AG04449 (cell line): ENCODE results near the gene MTX2.

Source experiments
- CTCF ChIA-PET: fragments of 350-600 bp; formaldehyde crosslinking; extraction: SDS; loops from one replicate; lab custom pipeline; 2021; ENCODE audit warnings: antibody characterized with exemption; lab: Yijun Ruan, JAX
- POLR2A ChIA-PET: fragments of 400-600, 350-600 bp; formaldehyde crosslinking; extraction: SDS; loops from one replicate; lab custom pipeline; 2020; ENCODE audit warnings: antibody characterized with exemption, inconsistent platforms; lab: Yijun Ruan, JAX
- DNase-seq: peaks from one replicate; pipeline ENCODE4 v3.0.0-alpha.2; 2010; ENCODE audit warnings: low read depth, low spot score
- H3K4me3 ChIP-seq: 2 replicates; pipeline ENCODE4 v1.5.1; 2011; ENCODE audit warnings: low read depth, mild to moderate bottlenecking, control low read depth, low read length
- TF ChIP-seq, protein P1 (sequence below): IDR thresholded peaks from one replicate; pipeline ENCODE4 v1.5.1; 2011; ENCODE audit warnings: mild to moderate bottlenecking, moderate library complexity, low read length, control low read depth, inconsistent platforms; ENCODE audit not compliant: insufficient read depth; ENCODE audit errors: missing control alignments

Gene MTX2

DNA sequence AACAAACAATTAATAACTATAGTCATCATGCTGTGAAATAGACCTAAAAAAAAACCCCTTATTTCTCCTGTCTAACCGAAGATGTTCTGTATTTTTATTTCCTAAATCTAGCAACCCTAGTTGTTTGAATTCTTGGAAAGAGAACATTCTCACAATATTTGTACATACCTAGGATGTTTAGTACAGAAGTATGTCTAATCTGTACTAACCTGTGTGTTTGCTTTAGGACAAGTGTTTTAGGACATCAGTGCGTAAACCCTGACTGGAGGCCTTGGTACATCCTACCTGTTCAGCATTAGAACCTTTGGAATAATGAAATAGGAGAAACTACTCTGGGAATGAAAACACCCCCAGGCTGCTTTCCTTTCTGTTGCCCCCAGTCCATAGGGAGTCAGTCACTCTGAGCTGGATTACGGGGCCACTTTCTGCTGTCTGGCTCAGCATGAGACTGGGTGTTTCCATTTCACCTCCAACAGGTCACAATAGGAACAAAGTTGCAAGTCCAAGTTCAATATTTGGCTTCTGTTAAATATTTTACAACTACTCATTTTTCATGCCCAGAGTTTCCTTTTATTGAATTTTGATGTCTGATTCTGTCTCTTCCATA lies 114.7 kb downstream of the MTX2 start:
- POLR2A ChIA-PET: no interaction called here
- CTCF ChIA-PET: no interaction called here
- no peak for DNase-seq
- no peak overlapping the region for H3K4me3 ChIP-seq
- TF ChIP-seq, protein P1, sequence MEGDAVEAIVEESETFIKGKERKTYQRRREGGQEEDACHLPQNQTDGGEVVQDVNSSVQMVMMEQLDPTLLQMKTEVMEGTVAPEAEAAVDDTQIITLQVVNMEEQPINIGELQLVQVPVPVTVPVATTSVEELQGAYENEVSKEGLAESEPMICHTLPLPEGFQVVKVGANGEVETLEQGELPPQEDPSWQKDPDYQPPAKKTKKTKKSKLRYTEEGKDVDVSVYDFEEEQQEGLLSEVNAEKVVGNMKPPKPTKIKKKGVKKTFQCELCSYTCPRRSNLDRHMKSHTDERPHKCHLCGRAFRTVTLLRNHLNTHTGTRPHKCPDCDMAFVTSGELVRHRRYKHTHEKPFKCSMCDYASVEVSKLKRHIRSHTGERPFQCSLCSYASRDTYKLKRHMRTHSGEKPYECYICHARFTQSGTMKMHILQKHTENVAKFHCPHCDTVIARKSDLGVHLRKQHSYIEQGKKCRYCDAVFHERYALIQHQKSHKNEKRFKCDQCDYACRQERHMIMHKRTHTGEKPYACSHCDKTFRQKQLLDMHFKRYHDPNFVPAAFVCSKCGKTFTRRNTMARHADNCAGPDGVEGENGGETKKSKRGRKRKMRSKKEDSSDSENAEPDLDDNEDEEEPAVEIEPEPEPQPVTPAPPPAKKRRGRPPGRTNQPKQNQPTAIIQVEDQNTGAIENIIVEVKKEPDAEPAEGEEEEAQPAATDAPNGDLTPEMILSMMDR: no peak

DNA sequence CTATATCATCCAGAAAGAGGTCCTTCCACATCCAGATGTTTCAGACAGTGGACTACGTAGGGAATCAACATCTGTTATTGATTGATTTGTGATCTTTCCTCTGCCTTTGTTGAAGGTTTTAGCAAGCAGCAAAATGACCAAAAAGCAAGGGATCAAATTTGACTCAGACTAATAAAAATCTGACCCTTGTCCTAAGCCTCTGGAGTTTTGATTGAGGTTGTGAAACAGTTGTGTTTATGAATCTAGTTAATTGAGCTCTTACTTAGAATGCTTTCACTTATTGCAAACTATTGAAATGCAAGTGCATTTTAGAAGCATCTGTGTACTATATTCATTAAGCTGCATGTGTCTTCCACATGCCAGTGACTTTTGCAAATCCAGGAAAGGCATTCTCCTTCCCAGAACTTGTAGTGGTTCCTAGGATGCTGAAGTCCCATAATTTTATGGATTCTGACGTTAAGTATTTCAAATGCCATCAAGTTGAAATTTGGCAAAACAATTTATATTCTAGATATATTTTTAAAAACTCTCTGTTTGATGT lies 116.0 kb downstream of the MTX2 start:
- H3K4me3 ChIP-seq: no peak overlapping the region
- TF ChIP-seq, protein P1: no peak
- POLR2A ChIA-PET: no interaction called here
- CTCF ChIA-PET: interaction anchor here (0.8 kb wide), 1 partner anchor 244 kb away, joined by 3 read pairs; no protein-coding TSS in a partner anchor
- DNase-seq: no peak

DNA sequence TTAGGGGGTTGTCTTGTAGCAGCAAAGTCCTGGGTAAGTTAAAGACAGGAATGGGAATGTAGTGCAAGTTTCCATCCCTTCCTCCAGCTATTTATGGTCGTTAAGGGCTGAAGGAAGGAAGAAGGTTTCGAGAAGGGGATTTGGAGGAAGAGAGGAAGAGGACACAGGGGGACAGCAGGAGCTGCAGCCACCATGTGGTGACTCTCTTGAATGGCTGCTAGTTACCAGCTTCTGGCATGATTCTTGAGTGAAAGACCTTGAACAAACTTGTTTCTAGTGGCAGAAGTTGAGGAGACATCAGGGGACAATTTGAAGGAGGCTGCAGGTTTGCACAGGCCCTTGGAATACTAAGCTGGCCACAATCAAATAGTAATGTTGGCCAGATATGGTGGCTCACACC lies 116.6 kb downstream of the MTX2 start:
- H3K4me3 ChIP-seq: no peak overlapping the region
- ChIA-PET POLR2A (no interaction called here), CTCF (interaction anchor here (0.8 kb wide), 1 partner anchor 245 kb away, joined by 3 read pairs; no protein-coding TSS in a partner anchor)
- no peak for DNase-seq
- TF ChIP-seq, protein P1: no peak
